Subcutaneous abdominal adipose tissue (tissue), 5 donors: ENCODE results near the gene PHTF2.

Experiments used
- H3K27ac ChIP-seq: one replicate; pipeline ENCODE4 v1.7.0; 2013; ENCODE audit warnings: low read depth, mild to moderate bottlenecking, inconsistent platforms, low read length, moderate library complexity
- H3K27me3 ChIP-seq, 5 donors: one replicate each; pipeline ENCODE4 v1.7.0; 2013; ENCODE audit warnings: low read length in 5 of 5, inconsistent platforms in 1 of 5; ENCODE audit not compliant: control insufficient read depth in 5 of 5, insufficient read depth in 4 of 5
- H3K36me3 ChIP-seq, 5 donors: one replicate each; pipeline ENCODE4 v1.7.0; 2013; ENCODE audit warnings: low read length in 5 of 5; ENCODE audit not compliant: control insufficient read depth in 5 of 5, insufficient read depth in 5 of 5
- H3K4me1 ChIP-seq, 5 donors: one replicate each; pipeline ENCODE4 v1.7.0; 2013; ENCODE audit warnings: low read length in 5 of 5, mild to moderate bottlenecking in 3 of 5, moderate library complexity in 1 of 5; ENCODE audit not compliant: control insufficient read depth in 5 of 5, insufficient read depth in 5 of 5
- H3K4me3 ChIP-seq, 5 donors: one replicate each; pipeline ENCODE4 v1.7.0; 2013; ENCODE audit warnings: low read length in 5 of 5, low read depth in 1 of 5
- H3K9ac ChIP-seq, 5 donors: one replicate each; pipeline ENCODE4 v1.7.0; 2013; ENCODE audit warnings: low read length in 5 of 5, mild to moderate bottlenecking in 4 of 5, moderate library complexity in 3 of 5
- H3K9me3 ChIP-seq, 5 donors: one replicate each; pipeline ENCODE4 v1.7.0; 2013; ENCODE audit warnings: low read length in 5 of 5; ENCODE audit not compliant: control insufficient read depth in 5 of 5
- donor health status: healthy.
- donor health status: healthy.
- donor health status: healthy.
- donor health status: healthy.
- donor health status: healthy.

Gene PHTF2

GRCh38 chr7:77802557-77803405, 4.2 kb downstream of the PHTF2 start:
- H3K27ac ChIP-seq, result no peak overlapping the region

GRCh38 chr7:77806425-77806824, 7.9 kb downstream of the PHTF2 start:
- no peaks in the 10 kb centered on the region for H3K27me3 ChIP-seq
- H3K9ac ChIP-seq, result no peak overlapping the region
- H3K4me1 ChIP-seq, result peaks cover 0 to 11% (median 1%) of the 10 kb centered on the region in 5 donors
- no peaks in the 10 kb centered on the region for H3K36me3 ChIP-seq
- H3K9me3 ChIP-seq, result peaks cover 4 to 23% (median 13%) of the 10 kb centered on the region in 5 donors
- H3K27ac ChIP-seq, result no peak overlapping the region
- no peak overlapping the region for H3K4me3 ChIP-seq

More at GRCh38 chr7:77802557-77803405, 4.2 kb downstream of the PHTF2 start:
- Histone ChIP-seq H3K27me3 (no peaks in the 10 kb centered on the region), H3K9me3 (peaks cover 4 to 19% (median 13%) of the 10 kb centered on the region in 5 donors), H3K36me3 (no peaks in the 10 kb centered on the region), H3K4me3 (no peak overlapping the region), H3K9ac (no peak overlapping the region), H3K4me1 (peaks cover 3 to 23% (median 11%) of the 10 kb centered on the region in 5 donors)

- Histone ChIP-seq H3K36me3 (no peaks in the 10 kb centered on the region), H3K4me3 (no peak overlapping the region), H3K27ac (no peak overlapping the region), H3K4me1 (no peaks in the 10 kb centered on the region), H3K9me3 (peaks cover 4 to 23% (median 13%) of the 10 kb centered on the region in 5 donors), H3K27me3 (no peaks in the 10 kb centered on the region), H3K9ac (no peak overlapping the region)
Observed at GRCh38 chr7:77808517-77808916, 9.9 kb downstream of the PHTF2 start.

- H3K27ac ChIP-seq, result no peak overlapping the region
- H3K36me3 ChIP-seq, result peaks cover 0 to 2% (median 0%) of the 10 kb centered on the region in 5 donors
Observed at GRCh38 chr7:77811516-77812289, 13.1 kb downstream of the PHTF2 start.

GRCh38 chr7:77812290-77812685, 13.7 kb downstream of the PHTF2 start:
- H3K27me3 ChIP-seq, result no peaks in the 10 kb centered on the region
- no peak overlapping the region for H3K27ac ChIP-seq
- no peak overlapping the region for H3K9ac ChIP-seq
- H3K4me1 ChIP-seq, result no peaks in the 10 kb centered on the region
- no peak overlapping the region for H3K4me3 ChIP-seq
- peaks cover 0 to 10% (median 8%) of the 10 kb centered on the region in 5 donors for H3K9me3 ChIP-seq
- peaks cover 0 to 3% (median 0%) of the 10 kb centered on the region in 5 donors for H3K36me3 ChIP-seq

More at GRCh38 chr7:77811516-77812289, 13.1 kb downstream of the PHTF2 start:
- no peak overlapping the region for H3K9ac ChIP-seq
- H3K27me3 ChIP-seq, result no peaks in the 10 kb centered on the region
- no peak overlapping the region for H3K4me3 ChIP-seq
- no peaks in the 10 kb centered on the region for H3K4me1 ChIP-seq
- peaks cover under 1 to 15% (median 11%) of the 10 kb centered on the region in 5 donors for H3K9me3 ChIP-seq

GRCh38 chr7:77813180-77813579, 14.6 kb downstream of the PHTF2 start:
- H3K36me3 ChIP-seq, result peaks cover 0 to 6% (median 0%) of the 10 kb centered on the region in 5 donors
- peaks cover 0 to 4% (median 3%) of the 10 kb centered on the region in 5 donors for H3K9me3 ChIP-seq
- H3K9ac ChIP-seq, result no peak overlapping the region
- H3K27me3 ChIP-seq, result no peaks in the 10 kb centered on the region
- no peaks in the 10 kb centered on the region for H3K4me1 ChIP-seq
- no peak overlapping the region for H3K4me3 ChIP-seq
- H3K27ac ChIP-seq, result no peak overlapping the region

GRCh38 chr7:77819021-77819420, 20.4 kb downstream of the PHTF2 start:
- Histone ChIP-seq H3K4me3 (no peak overlapping the region), H3K36me3 (peaks cover 0 to 6% (median 2%) of the 10 kb centered on the region in 5 donors), H3K9me3 (peaks cover 10 to 35% (median 23%) of the 10 kb centered on the region in 5 donors), H3K9ac (no peak overlapping the region), H3K27me3 (no peaks in the 10 kb centered on the region), H3K4me1 (no peaks in the 10 kb centered on the region), H3K27ac (no peak overlapping the region)

GRCh38 chr7:77820967-77821366, 22.4 kb downstream of the PHTF2 start:
- H3K36me3 ChIP-seq, result peaks cover 0 to 6% (median 2%) of the 10 kb centered on the region in 5 donors
- no peak overlapping the region for H3K27ac ChIP-seq
- H3K9me3 ChIP-seq, result peaks cover 10 to 40% (median 28%) of the 10 kb centered on the region in 5 donors
- H3K4me3 ChIP-seq, result peak overlapping the region in 2 of 5 donors; percentile 19 to 21
- no peaks in the 10 kb centered on the region for H3K4me1 ChIP-seq
- no peak overlapping the region for H3K9ac ChIP-seq
- no peaks in the 10 kb centered on the region for H3K27me3 ChIP-seq

- peaks cover 0 to 5% (median 0%) of the 10 kb centered on the region in 5 donors for H3K36me3 ChIP-seq
- no peak overlapping the region for H3K27ac ChIP-seq
- no peaks in the 10 kb centered on the region for H3K4me1 ChIP-seq
- H3K9ac ChIP-seq, result no peak overlapping the region
- peak overlapping the region in 1 of 5 donors; percentile 22 for H3K4me3 ChIP-seq
- no peaks in the 10 kb centered on the region for H3K27me3 ChIP-seq
- H3K9me3 ChIP-seq, result peaks cover 10 to 48% (median 34%) of the 10 kb centered on the region in 5 donors
Observed at GRCh38 chr7:77822269-77822668, 23.7 kb downstream of the PHTF2 start.

GRCh38 chr7:77823787-77824186, 25.2 kb downstream of the PHTF2 start:
- Histone ChIP-seq H3K4me3 (no peak overlapping the region), H3K9ac (no peak overlapping the region), H3K36me3 (peaks cover 0 to 5% (median 0%) of the 10 kb centered on the region in 5 donors), H3K9me3 (peaks cover 10 to 42% (median 31%) of the 10 kb centered on the region in 5 donors), H3K27me3 (no peaks in the 10 kb centered on the region), H3K4me1 (no peaks in the 10 kb centered on the region), H3K27ac (no peak overlapping the region)
